GM21367 (cell line): Measurements from ENCODE around the gene MAP3K13.
"Not testable (repeated sequence)": the region's sequence is repeated elsewhere in the genome, so short reads cannot be mapped to it uniquely, and the experiment has no call there.

ENCODE experiments used
- ATAC-seq: cut with Tn5 transposase; IDR thresholded peaks from one replicate; pipeline ENCODE4 v1.9.1; 2021; ENCODE audit not compliant: unreplicated experiment

The MAP3K13 gene

DNA sequence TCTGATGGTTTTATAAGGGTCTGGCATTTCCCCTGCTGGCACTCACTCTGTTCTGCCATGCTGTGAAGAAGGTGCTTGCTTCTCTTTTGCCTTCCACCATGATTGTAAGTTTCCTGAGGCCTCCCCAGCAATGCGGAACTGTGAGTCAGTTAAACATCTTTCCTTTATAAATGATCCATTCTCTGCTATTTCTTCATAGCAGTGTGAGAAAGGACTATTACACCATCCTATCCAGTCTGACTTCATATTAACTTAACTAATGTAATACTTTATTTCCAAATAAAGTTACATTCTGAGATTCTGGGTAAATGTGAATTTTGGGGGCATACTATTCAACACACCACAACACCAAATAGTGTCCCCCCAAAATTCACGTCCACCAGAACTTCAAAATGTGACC lies 22.2 kb upstream of the MAP3K13 start:
- no peak for ATAC-seq

DNA sequence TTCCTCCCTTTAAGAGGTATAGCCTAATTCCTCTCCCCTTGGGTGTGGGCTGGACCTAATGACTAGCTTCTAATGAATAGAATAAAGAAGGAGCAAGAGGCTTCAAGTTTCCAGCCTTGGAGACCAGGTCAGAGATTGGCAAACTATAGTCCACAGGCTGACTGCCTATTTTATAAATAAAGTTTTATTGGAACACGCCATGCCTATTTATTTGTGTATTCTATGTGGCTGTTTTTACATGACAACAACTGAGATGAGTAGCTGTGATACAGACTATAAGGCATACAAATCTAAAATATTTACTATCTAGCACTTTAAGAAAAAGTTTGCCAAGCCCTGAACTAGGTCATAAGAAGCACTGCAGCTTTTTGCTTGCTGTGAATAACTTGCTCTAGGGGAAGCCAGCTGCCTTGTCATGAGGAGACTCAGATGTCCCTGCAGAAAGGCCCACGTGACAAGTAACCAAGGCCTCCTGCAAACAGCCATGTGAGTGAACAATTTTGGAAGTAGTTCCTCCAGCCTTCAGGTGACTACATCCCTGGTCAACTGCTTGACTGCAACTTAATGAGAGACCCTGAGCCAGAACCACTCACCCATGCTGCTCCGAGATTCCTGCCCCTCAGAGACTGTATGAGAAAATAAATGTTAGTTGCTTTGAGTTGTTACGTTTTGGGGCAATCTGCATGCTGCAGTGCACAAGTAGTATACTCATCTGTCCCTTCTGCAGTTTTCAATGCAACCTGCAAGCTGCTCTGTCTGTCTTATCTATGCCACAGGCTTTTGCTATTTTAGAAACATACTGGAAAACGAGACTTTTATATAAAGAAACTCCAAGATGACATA lies 21.1 kb upstream of the MAP3K13 start:
- no peak for ATAC-seq

DNA sequence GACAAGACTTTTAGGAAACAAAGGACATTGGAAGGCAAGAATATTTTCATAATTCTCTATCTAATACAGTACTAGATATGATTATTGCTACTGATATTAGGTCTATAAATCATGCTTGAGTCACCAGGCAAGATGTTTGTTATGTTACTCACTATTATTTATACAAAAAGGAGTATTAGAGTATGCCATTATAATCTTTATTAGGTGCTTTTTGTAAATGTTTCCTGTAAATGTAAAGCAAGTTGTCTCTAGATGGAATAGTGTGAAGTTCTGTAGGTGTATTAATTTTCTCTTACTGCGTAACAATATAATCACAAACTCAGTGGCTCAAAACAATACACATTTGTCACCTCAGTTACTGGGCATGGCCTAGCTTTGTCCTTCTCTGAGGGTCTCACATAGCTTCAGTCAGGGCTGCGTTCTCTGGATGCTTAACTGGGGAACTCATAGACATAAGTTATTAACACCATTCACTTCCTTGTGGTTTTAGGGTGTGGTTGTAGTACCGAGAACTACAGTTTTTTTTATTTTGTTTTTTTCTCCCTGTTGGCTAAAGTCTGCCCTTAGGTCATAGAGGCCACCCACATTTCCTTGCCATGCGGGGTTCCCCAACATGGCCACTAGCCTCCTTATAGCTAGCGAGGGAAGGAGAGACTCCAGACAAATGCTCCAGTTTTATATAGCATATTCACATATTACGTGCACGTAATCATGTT lies 20.3 kb upstream of the MAP3K13 start:
- ATAC-seq: no peak

- ATAC-seq: no peak
Observed at GRCh38 chr3:185347399-185347798, 15.5 kb upstream of the MAP3K13 start.

- no peak for ATAC-seq
Observed at GRCh38 chr3:185350841-185351240, 12.1 kb upstream of the MAP3K13 start.

- ATAC-seq: no peak
Observed at GRCh38 chr3:185351396-185351795, 11.5 kb upstream of the MAP3K13 start.

GRCh38 chr3:185353225-185353624 lies 9.7 kb upstream of the MAP3K13 start:
- ATAC-seq: no peak

GRCh38 chr3:185353823-185354614 lies 8.9 kb upstream of the MAP3K13 start:
- peak; percentile 99 for ATAC-seq

GRCh38 chr3:185356499-185356898 lies 6.4 kb upstream of the MAP3K13 start:
- no peak for ATAC-seq

DNA sequence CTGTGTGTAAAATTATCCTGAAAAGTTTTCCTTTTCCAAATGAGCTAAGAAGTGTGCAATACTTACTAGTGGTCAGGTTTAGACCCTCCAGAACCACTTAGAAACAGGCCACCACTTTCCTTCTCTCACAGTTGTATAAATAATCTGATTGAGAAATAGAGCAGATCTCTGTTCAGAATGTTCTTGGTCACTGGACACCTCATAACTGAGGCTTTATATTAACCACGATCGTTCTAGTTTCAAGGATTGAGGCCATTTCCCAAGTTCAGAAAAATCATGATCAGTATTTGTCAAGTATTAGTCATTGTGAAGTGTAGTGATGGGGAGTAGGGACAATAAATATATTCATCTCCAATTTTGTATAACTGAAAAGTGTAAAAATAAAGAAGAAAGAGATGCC lies 1.0 kb upstream of the MAP3K13 start:
- no peak for ATAC-seq

- peak; percentile 22 for ATAC-seq
Observed at GRCh38 chr3:185363662-185364203, 797 bp downstream of the MAP3K13 start.

- ATAC-seq: no peak
Observed at GRCh38 chr3:185365291-185366073, 2.5 kb downstream of the MAP3K13 start.

- ATAC-seq: no peak
Observed at GRCh38 chr3:185366074-185366335, 3.1 kb downstream of the MAP3K13 start.

DNA sequence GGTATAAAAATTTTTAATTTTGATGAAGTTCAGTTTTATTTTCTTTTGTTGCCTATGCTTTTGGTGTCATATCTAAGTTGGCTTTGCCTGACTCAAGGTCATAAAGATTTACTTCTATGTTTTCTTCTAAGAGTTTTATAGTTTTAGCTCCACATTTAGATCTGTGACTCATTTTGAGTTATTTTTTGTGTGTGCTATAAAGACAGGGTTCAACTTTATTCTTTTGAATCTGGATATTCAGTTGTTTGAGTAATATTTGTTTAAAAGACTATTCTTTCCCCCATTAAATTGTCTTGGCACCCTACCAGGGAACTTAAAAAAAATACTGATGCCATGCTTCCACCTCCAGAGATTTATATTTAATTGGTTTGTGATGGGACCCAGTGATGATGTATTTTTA lies 4.0 kb downstream of the MAP3K13 start:
- ATAC-seq: no peak

GRCh38 chr3:185370349-185370748 lies 7.4 kb downstream of the MAP3K13 start:
- ATAC-seq: not testable (repeated sequence)

- ATAC-seq: no peak
Observed at GRCh38 chr3:185371306-185372074, 8.6 kb downstream of the MAP3K13 start.

GRCh38 chr3:185381320-185382058 lies 18.6 kb downstream of the MAP3K13 start:
- no peak for ATAC-seq

GRCh38 chr3:185382154-185382553 lies 19.2 kb downstream of the MAP3K13 start:
- ATAC-seq: no peak

- ATAC-seq: not testable (repeated sequence)
Observed at GRCh38 chr3:185386515-185386914, 23.6 kb downstream of the MAP3K13 start.
